CD4-positive, CD25-positive, alpha-beta regulatory T cell (primary cell): Measurements from ENCODE around the gene AMZ2. TPM values are rescaled to one million over a fixed set of nuclear protein-coding genes. Genes with fewer than 3 reads are reported as not detected.
"Not testable (repeated sequence)": the region's sequence is repeated elsewhere in the genome, so short reads cannot be mapped to it uniquely, and the experiment has no call there.

Source experiments
- ATAC-seq, 2 donors: fragments of 150-1000 bp; cut with Tn5 transposase; one replicate each; pipeline ENCODE4 v1.10.0; 2021; ENCODE audit warnings: low read depth in 2 of 2, moderate number of reproducible peaks in 2 of 2, moderate library complexity in 1 of 2
- DNase-seq, 3 donors: peaks; one replicate each; pipeline versions ENCODE4 v3.0.0 to v3.0.0-alpha.2; 2012 to 2022; ENCODE audit warnings: mixed read lengths in 1 of 3
- H3K27ac ChIP-seq: one replicate; pipeline ENCODE4 v1.7.0; 2013; ENCODE audit warnings: mild to moderate bottlenecking, low read length; ENCODE audit not compliant: insufficient read depth, poor library complexity, severe bottlenecking
- H3K27me3 ChIP-seq: one replicate; pipeline ENCODE4 v1.7.0; 2013; ENCODE audit warnings: low read length; ENCODE audit not compliant: control insufficient read depth, insufficient read depth
- H3K36me3 ChIP-seq: one replicate; pipeline ENCODE4 v1.7.0; 2013; ENCODE audit warnings: mild to moderate bottlenecking, low read length, moderate library complexity; ENCODE audit not compliant: control insufficient read depth, insufficient read depth
- H3K4me1 ChIP-seq: 2 replicates; pipeline ENCODE4 v1.7.0; 2013; ENCODE audit warnings: mild to moderate bottlenecking, low read length; ENCODE audit not compliant: insufficient read depth, control insufficient read depth, poor library complexity, severe bottlenecking
- H3K4me3 ChIP-seq: one replicate; pipeline ENCODE4 v1.7.0; 2013; ENCODE audit warnings: low read depth, mild to moderate bottlenecking, low read length, moderate library complexity
- H3K9me3 ChIP-seq, 2 experiments: 1 replicate in 1 of 2; 2 replicates in 1 of 2; pipeline ENCODE4 v1.7.0; 2013; ENCODE audit warnings: low read length in 2 of 2, mild to moderate bottlenecking in 1 of 2, moderate library complexity in 1 of 2; ENCODE audit not compliant: control insufficient read depth in 2 of 2
- H3K27ac Mint-ChIP-seq, 3 donors: one replicate each; pipeline ENCODE4 v1.8.0; 2020 to 2022; ENCODE audit warnings: mild to moderate bottlenecking in 3 of 3, mixed read lengths in 3 of 3, moderate library complexity in 2 of 3
- H3K27me3 Mint-ChIP-seq: one replicate; pipeline ENCODE4 v1.8.0; 2022; ENCODE audit warnings: mild to moderate bottlenecking, mixed read lengths
- H3K36me3 Mint-ChIP-seq: one replicate; pipeline ENCODE4 v1.8.0; 2020; ENCODE audit warnings: mixed read lengths
- H3K4me1 Mint-ChIP-seq, 4 donors: one replicate each; pipeline ENCODE4 v1.8.0; 2020 to 2022; ENCODE audit warnings: mixed read lengths in 4 of 4, mild to moderate bottlenecking in 1 of 4
- H3K4me3 Mint-ChIP-seq, 4 donors: one replicate each; pipeline ENCODE4 v1.8.0; 2020 to 2022; ENCODE audit warnings: mild to moderate bottlenecking in 4 of 4, mixed read lengths in 4 of 4, moderate library complexity in 3 of 4
- H3K9me3 Mint-ChIP-seq, 7 donors: one replicate each; pipeline ENCODE4 v1.8.0; 2020 to 2022; ENCODE audit warnings: mixed read lengths in 7 of 7, mild to moderate bottlenecking in 3 of 7, moderate library complexity in 2 of 7
- polyA plus RNA-seq, 4 donors: library from polyadenylated mRNA; unstranded; fragments of 300-500 nt; fragmentation: Illumina TruSeq; gene quantifications; one replicate each; pipeline ENCODE4 v1.2.3, GENCODE V29; 2021
- total RNA-seq: library from RNA; stranded (reverse); gene quantifications from one replicate; pipeline ENCODE4 v1.2.3, GENCODE V29; 2022

AMZ2 gene
- total and polyA plus RNA-seq, 5 donors from 2014 or later: 58.6 to 116 (median 114) TPM

- Mint-ChIP-seq H3K4me3 (peak overlapping the region; percentile 92 to 98 (median 95)), H3K27ac (peak overlapping the region; percentile 81 to 93 (median 92)), H3K4me1 (peaks cover 9 to 39% (median 37%) of the 10 kb centered on the region in 4 donors), H3K9me3 (no peaks in the 10 kb centered on the region), H3K36me3 (no peaks in the 10 kb centered on the region), H3K27me3 (no peaks in the 10 kb centered on the region)
- no peaks in the 10 kb centered on the region for H3K27me3 ChIP-seq
- H3K27ac ChIP-seq: peak overlapping the region; percentile 98
- peaks cover 5% of the 10 kb centered on the region for H3K36me3 ChIP-seq
- H3K9me3 ChIP-seq: no peaks in the 10 kb centered on the region
- DNase-seq (no peak), ATAC-seq (no peak)
- H3K4me1 ChIP-seq: peaks cover 35% of the 10 kb centered on the region
- no peak overlapping the region for H3K4me3 ChIP-seq
Observed at GRCh38 chr17:68246271-68247028, 1.4 kb upstream of the AMZ2 start.

GRCh38 chr17:68248199-68248825, 469 bp downstream of the AMZ2 start:
- ATAC-seq: no peak
- H3K4me1 Mint-ChIP-seq: peaks cover 13 to 54% (median 46%) of the 10 kb centered on the region in 4 donors

GRCh38 chr17:68248891-68249290, 1.0 kb downstream of the AMZ2 start:
- peak in 2 of 3 donors; percentile 24 to 40 for DNase-seq
- peaks cover 5% of the 10 kb centered on the region for H3K36me3 ChIP-seq
- H3K4me1 Mint-ChIP-seq: peaks cover 11 to 60% (median 50%) of the 10 kb centered on the region in 4 donors
- no peaks in the 10 kb centered on the region for H3K27me3 ChIP-seq
- peak overlapping the region; percentile 98 for H3K27ac ChIP-seq
- H3K4me1 ChIP-seq: peaks cover 51% of the 10 kb centered on the region
- no peak for ATAC-seq
- H3K27ac Mint-ChIP-seq: peak overlapping the region; percentile 76 to 96 (median 93)
- H3K4me3 ChIP-seq: peak overlapping the region; percentile 85
- H3K9me3 Mint-ChIP-seq: no peaks in the 10 kb centered on the region
- no peaks in the 10 kb centered on the region for H3K9me3 ChIP-seq
- peaks cover 6% of the 10 kb centered on the region for H3K36me3 Mint-ChIP-seq
- H3K27me3 Mint-ChIP-seq: no peaks in the 10 kb centered on the region
- H3K4me3 Mint-ChIP-seq: peak overlapping the region; percentile 92 to 98 (median 95)

More at GRCh38 chr17:68248199-68248825, 469 bp downstream of the AMZ2 start:
- Histone ChIP-seq H3K27me3 (no peaks in the 10 kb centered on the region), H3K9me3 (no peaks in the 10 kb centered on the region), H3K4me1 (peaks cover 45% of the 10 kb centered on the region), H3K36me3 (peaks cover 5% of the 10 kb centered on the region), H3K27ac (peak overlapping the region; percentile 98), H3K4me3 (peak overlapping the region; percentile 85)
- H3K27ac Mint-ChIP-seq: peak overlapping the region; percentile 93 to 98 (median 96)
- H3K9me3 Mint-ChIP-seq: no peaks in the 10 kb centered on the region
- peaks cover 5% of the 10 kb centered on the region for H3K36me3 Mint-ChIP-seq
- peak overlapping the region; percentile 92 to 98 (median 95) for H3K4me3 Mint-ChIP-seq
- DNase-seq: no peak
- no peaks in the 10 kb centered on the region for H3K27me3 Mint-ChIP-seq

- H3K9me3 ChIP-seq: no peaks in the 10 kb centered on the region
- DNase-seq (peak; percentile 24 to 70 (median 49)), ATAC-seq (no peak)
- Mint-ChIP-seq H3K27ac (peak overlapping the region; percentile 93 to 96 (median 95)), H3K36me3 (peaks cover 10% of the 10 kb centered on the region), H3K4me1 (peaks cover 15 to 65% (median 55%) of the 10 kb centered on the region in 4 donors), H3K4me3 (peak overlapping the region; percentile 92 to 98 (median 95)), H3K9me3 (no peaks in the 10 kb centered on the region), H3K27me3 (no peaks in the 10 kb centered on the region)
- peaks cover 56% of the 10 kb centered on the region for H3K4me1 ChIP-seq
- H3K27me3 ChIP-seq: no peaks in the 10 kb centered on the region
- peaks cover 5% of the 10 kb centered on the region for H3K36me3 ChIP-seq
- H3K4me3 ChIP-seq: peak overlapping the region; percentile 85
- H3K27ac ChIP-seq: peak overlapping the region; percentile 98
Observed at GRCh38 chr17:68249354-68249765, 1.5 kb downstream of the AMZ2 start.

GRCh38 chr17:68253426-68253825, 5.6 kb downstream of the AMZ2 start:
- peaks cover 34% of the 10 kb centered on the region for H3K36me3 Mint-ChIP-seq
- peak; percentile 65 to 67 for ATAC-seq
- H3K4me1 ChIP-seq: peaks cover 86% of the 10 kb centered on the region
- H3K4me3 Mint-ChIP-seq: peak overlapping the region; percentile 58 to 75 (median 72)
- peaks cover 25 to 95% (median 79%) of the 10 kb centered on the region in 4 donors for H3K4me1 Mint-ChIP-seq
- not testable (repeated sequence) for H3K36me3 ChIP-seq, H3K9me3 Mint-ChIP-seq, H3K9me3 ChIP-seq, H3K27me3 ChIP-seq, H3K27me3 Mint-ChIP-seq
- peak overlapping the region; percentile 81 to 93 (median 91) for H3K27ac Mint-ChIP-seq
- peak in 2 of 3 donors; percentile 46 to 56 for DNase-seq
- peak overlapping the region; percentile 96 for H3K27ac ChIP-seq
- peak overlapping the region; percentile 51 for H3K4me3 ChIP-seq

GRCh38 chr17:68255151-68255550, 7.3 kb downstream of the AMZ2 start:
- Mint-ChIP-seq H3K4me3 (peak overlapping the region in 3 of 4 donors; percentile 3 to 47 (median 39)), H3K27me3 (no peaks in the 10 kb centered on the region), H3K36me3 (peaks cover 34% of the 10 kb centered on the region), H3K4me1 (peaks cover 32 to 93% (median 76%) of the 10 kb centered on the region in 4 donors), H3K9me3 (no peaks in the 10 kb centered on the region), H3K27ac (peak overlapping the region; percentile 87 to 93 (median 91))
- Histone ChIP-seq H3K36me3 (peaks cover 4% of the 10 kb centered on the region), H3K4me1 (peaks cover 83% of the 10 kb centered on the region), H3K4me3 (peak overlapping the region; percentile 61), H3K9me3 (no peaks in the 10 kb centered on the region), H3K27ac (peak overlapping the region; percentile 96), H3K27me3 (no peaks in the 10 kb centered on the region)
- no peak for DNase-seq
- ATAC-seq: no peak

- Histone ChIP-seq H3K9me3 (no peaks in the 10 kb centered on the region), H3K4me3 (peak overlapping the region; percentile 61), H3K36me3 (peaks cover 2% of the 10 kb centered on the region), H3K27ac (peak overlapping the region; percentile 96), H3K4me1 (peaks cover 80% of the 10 kb centered on the region), H3K27me3 (no peaks in the 10 kb centered on the region)
- no peaks in the 10 kb centered on the region for H3K9me3 Mint-ChIP-seq
- no peaks in the 10 kb centered on the region for H3K27me3 Mint-ChIP-seq
- H3K36me3 Mint-ChIP-seq: peaks cover 34% of the 10 kb centered on the region
- no peak for ATAC-seq
- H3K4me1 Mint-ChIP-seq: peaks cover 32 to 91% (median 69%) of the 10 kb centered on the region in 4 donors
- DNase-seq: peak in 2 of 3 donors; percentile 48 to 67
- H3K27ac Mint-ChIP-seq: peak overlapping the region; percentile 87 to 93 (median 91)
- peak overlapping the region; percentile 17 to 69 (median 55) for H3K4me3 Mint-ChIP-seq
Observed at GRCh38 chr17:68255731-68256538, 8.1 kb downstream of the AMZ2 start.
